H1 (cell line): ENCODE measurements around the gene SCFD1. TPM values are rescaled to one million over a fixed set of nuclear protein-coding genes. Genes with fewer than 3 reads are reported as not detected.

Experiments used
- CTCF ChIA-PET: fragments of 300-600 bp; sonication (Branson Sonifier 250); formaldehyde crosslinking; loops from one replicate; lab custom pipeline; 2021; ENCODE audit not compliant: partially characterized antibody; lab: Charles Lee
- POLR2A ChIA-PET: fragments of 300-600 bp; sonication (Branson Sonifier 250); formaldehyde crosslinking; loops from one replicate; lab custom pipeline; 2021; ENCODE audit warnings: inconsistent platforms; ENCODE audit not compliant: partially characterized antibody; lab: Charles Lee
- DNase-seq, 2 experiments: peaks; one replicate each; pipeline versions ENCODE4 v3.0.0 to v3.0.0-alpha.2; 2010 to 2022; ENCODE audit warnings: low spot score in 2 of 2, low read depth in 1 of 2, mixed read lengths in 1 of 2
- FAIRE-seq: peaks from 2 replicates; lab custom pipeline; 2011; peaks lifted over from hg19 to GRCh38; lab: Jason Lieb, UNC
- H2AFZ ChIP-seq: 2 replicates; pipeline ENCODE4 v1.8.1; 2012; ENCODE audit warnings: low read length, inconsistent platforms
- H2AK5ac ChIP-seq: 2 replicates; pipeline ENCODE4 v1.6.1; 2013; ENCODE audit warnings: low read depth, low read length
- H2BK120ac ChIP-seq: replicated peaks from 2 replicates; pipeline ENCODE3; 2013; ENCODE audit warnings: low read depth, low read length, inconsistent platforms
- H2BK12ac ChIP-seq: 2 replicates; pipeline ENCODE4 v1.6.1; 2013; ENCODE audit warnings: low read depth, low read length
- H2BK15ac ChIP-seq: 2 replicates; pipeline ENCODE4 v1.6.1; 2013; ENCODE audit warnings: low read length
- H2BK20ac ChIP-seq: 2 replicates; pipeline ENCODE4 v1.6.1; 2013; ENCODE audit warnings: low read length
- H2BK5ac ChIP-seq: 2 replicates; pipeline ENCODE4 v1.6.1; 2013; ENCODE audit warnings: low read depth, low read length
- H3K14ac ChIP-seq: 2 replicates; pipeline ENCODE4 v1.6.1; 2013; ENCODE audit warnings: inconsistent platforms; ENCODE audit not compliant: insufficient read length
- H3K18ac ChIP-seq: 2 replicates; pipeline ENCODE4 v1.6.1; 2013; ENCODE audit warnings: low read length; ENCODE audit errors: extremely low read depth
- H3K23ac ChIP-seq: 2 replicates; pipeline ENCODE4 v1.6.1; 2013; ENCODE audit warnings: inconsistent platforms; ENCODE audit not compliant: insufficient read length
- H3K23me2 ChIP-seq: 2 replicates; pipeline ENCODE4 v1.6.1; 2013; ENCODE audit warnings: low read depth, low read length
- H3K27ac ChIP-seq: 2 replicates; pipeline ENCODE4 v1.6.1; 2011; ENCODE audit warnings: low read depth, low read length, inconsistent platforms
- H3K27me3 ChIP-seq, 4 experiments: replicated peaks in 1 of 4; 1 replicate in 1 of 4; 2 replicates in 3 of 4; pipeline versions ENCODE4 v1.6.1 to v1.8.1; 2011 to 2013; ENCODE audit warnings: low read length in 3 of 4, mild to moderate bottlenecking in 3 of 4, inconsistent platforms in 2 of 4, mixed read lengths in 2 of 4, moderate library complexity in 1 of 4; ENCODE audit not compliant: control insufficient read depth in 3 of 4, insufficient read depth in 3 of 4; ENCODE audit errors: extremely low read depth in 1 of 4
- H3K36me3 ChIP-seq, 4 experiments: 2 replicates each; pipeline versions ENCODE4 v1.6.1 to v1.8.1; 2011 to 2013; ENCODE audit warnings: mild to moderate bottlenecking in 4 of 4, low read length in 3 of 4, moderate library complexity in 2 of 4, control low read depth in 1 of 4, inconsistent platforms in 1 of 4; ENCODE audit not compliant: insufficient read depth in 4 of 4, control insufficient read depth in 2 of 4
- H3K4ac ChIP-seq: replicated peaks from 2 replicates; pipeline ENCODE3; 2013; ENCODE audit warnings: low read length, low read depth, mixed read lengths, inconsistent platforms; ENCODE audit not compliant: insufficient read length
- H3K4me1 ChIP-seq, 4 experiments: replicated peaks in 1 of 4; 1 replicate in 1 of 4; 2 replicates in 3 of 4; pipeline versions ENCODE4 v1.6.1 to v1.8.1; 2011 to 2013; ENCODE audit warnings: low read length in 3 of 4, inconsistent platforms in 2 of 4, mixed read lengths in 1 of 4; ENCODE audit not compliant: insufficient read depth in 4 of 4, control insufficient read depth in 3 of 4
- H3K4me2 ChIP-seq, 2 experiments: 2 replicates each; pipeline versions ENCODE4 v1.6.1 to v1.8.1; 2011 to 2013; ENCODE audit warnings: low read depth in 2 of 2, low read length in 2 of 2, control low read depth in 1 of 2, inconsistent platforms in 1 of 2, mild to moderate bottlenecking in 1 of 2; ENCODE audit not compliant: insufficient read depth in 1 of 2
- H3K4me3 ChIP-seq, 4 experiments: fragments of 200-600, 300-600 bp in 1 of 4; sonication (generic), shearing (Covaris generic), sonication (Bioruptor Twin) in 1 of 4; 2 replicates each; pipeline versions ENCODE4 v1.5.1 to v1.8.1; 2011 to 2016; ENCODE audit warnings: low read length in 4 of 4, low read depth in 3 of 4, control low read depth in 2 of 4, inconsistent platforms in 2 of 4, mild to moderate bottlenecking in 2 of 4, mixed read lengths in 1 of 4, moderate library complexity in 1 of 4; ENCODE audit not compliant: insufficient read depth in 2 of 4; ENCODE audit errors: extremely low read depth in 1 of 4
- H3K56ac ChIP-seq: replicated peaks from 2 replicates; pipeline ENCODE3; 2013; ENCODE audit warnings: low read depth, mild to moderate bottlenecking, mixed read lengths, low read length, inconsistent platforms; ENCODE audit not compliant: insufficient read length
- H3K79me1 ChIP-seq: 2 replicates; pipeline ENCODE4 v1.6.1; 2013; ENCODE audit warnings: low read depth, low read length, control low read depth
- H3K79me2 ChIP-seq, 2 experiments: 2 replicates each; pipeline versions ENCODE4 v1.6.1 to v1.8.1; 2012 to 2013; ENCODE audit warnings: low read length in 2 of 2, mild to moderate bottlenecking in 2 of 2, inconsistent platforms in 1 of 2; ENCODE audit not compliant: insufficient read depth in 2 of 2, control insufficient read depth in 1 of 2
- H3K9ac ChIP-seq, 4 experiments: replicated peaks in 1 of 4; 1 replicate in 1 of 4; 2 replicates in 3 of 4; pipeline versions ENCODE4 v1.6.1 to v1.8.1; 2011 to 2013; ENCODE audit warnings: low read depth in 3 of 4, low read length in 3 of 4, control low read depth in 2 of 4, mild to moderate bottlenecking in 2 of 4, moderate library complexity in 2 of 4, inconsistent platforms in 1 of 4; ENCODE audit errors: extremely low read depth in 1 of 4
- H3K9me3 ChIP-seq, 2 experiments: 2 replicates each; pipeline versions ENCODE4 v1.6.1 to v1.8.1; 2012 to 2013; ENCODE audit warnings: mild to moderate bottlenecking in 2 of 2, moderate library complexity in 2 of 2, control low read depth in 1 of 2, inconsistent platforms in 1 of 2, low read depth in 1 of 2, low read length in 1 of 2, mixed read lengths in 1 of 2; ENCODE audit not compliant: insufficient read depth in 2 of 2
- H4K20me1 ChIP-seq, 2 experiments: replicated peaks in 1 of 2; 2 replicates each; pipeline versions ENCODE3 to v1.8.1; 2011 to 2013; ENCODE audit warnings: inconsistent platforms in 2 of 2, low read length in 2 of 2, mild to moderate bottlenecking in 1 of 2; ENCODE audit not compliant: insufficient read depth in 2 of 2, control insufficient read depth in 1 of 2
- H4K5ac ChIP-seq: 2 replicates; pipeline ENCODE4 v1.6.1; 2013; ENCODE audit warnings: low read length, low read depth, mixed read lengths, inconsistent platforms; ENCODE audit not compliant: insufficient read length
- H4K8ac ChIP-seq: 2 replicates; pipeline ENCODE4 v1.8.0; 2013; ENCODE audit warnings: mild to moderate bottlenecking, moderate library complexity, low read length, inconsistent platforms; ENCODE audit not compliant: insufficient read depth; ENCODE audit errors: extremely low read depth
- H4K91ac ChIP-seq: replicated peaks from 2 replicates; pipeline ENCODE3; 2013; ENCODE audit warnings: low read length, mixed read lengths, inconsistent platforms; ENCODE audit not compliant: insufficient read length
- ASH2L ChIP-seq: fragments of 200-600, 300-600 bp; sonication (generic); IDR thresholded peaks from one replicate; pipeline ENCODE4 v1.7.1; 2017; ENCODE audit warnings: low read length
- RNF2 ChIP-seq: fragments of 200-900, 300-1000 bp; sonication (generic); IDR thresholded peaks from 2 replicates; pipeline ENCODE4 v1.7.1; 2016; ENCODE audit warnings: borderline replicate concordance, low read depth, mild to moderate bottlenecking, antibody characterized with exemption, low read length; ENCODE audit not compliant: poor library complexity, severe bottlenecking; ENCODE audit errors: missing control alignments
- SP4 ChIP-seq: IDR thresholded peaks from 2 replicates; pipeline ENCODE4 v1.6.1; 2012; ENCODE audit warnings: low read length, inconsistent platforms
- SUZ12 ChIP-seq: fragments of 200-600 bp; sonication (generic); IDR thresholded peaks from 2 replicates; pipeline ENCODE4 v1.6.1; 2012; ENCODE audit warnings: mild to moderate bottlenecking, inconsistent platforms, low read length, moderate library complexity, mixed read lengths
- TBP ChIP-seq: IDR thresholded peaks from 2 replicates; pipeline ENCODE4 v1.6.1; 2011; ENCODE audit warnings: low read depth, low read length, improper control_type of control experiment
- WGBS, 2 experiments: shearing (Covaris generic) in 1 of 2; methylation state at CpG; one replicate each; pipeline versions ENCODE4 v1.1.6 to v1.1.7; 2013 to 2015; ENCODE audit warnings: low lambda C conversion rate in 2 of 2, mixed read lengths in 2 of 2, inconsistent platforms in 1 of 2, low coverage in 1 of 2, missing lambda C conversion rate in 1 of 2; ENCODE audit not compliant: insufficient replicate concordance in 2 of 2, insufficient coverage in 1 of 2, insufficient read length in 1 of 2; ENCODE audit errors: extremely low coverage in 1 of 2, missing lambda C conversion rate in 1 of 2; 5-methylcytosine and 5-hydroxymethylcytosine counted together
- polyA plus RNA-seq, 7 experiments: library from polyadenylated mRNA; depleted of rRNA in 3 of 7; stranded (reverse) in 5 of 7; unstranded in 2 of 7; fragments of >200 nt in 5 of 7; fragments of 200-250 nt in 2 of 7; gene quantifications; 1 replicate in 5 of 7; 2 replicates in 1 of 7; 4 replicates in 1 of 7; pipeline versions ENCODE4 v1.2.1 to v1.2.3, GENCODE V29; 2011 to 2013; ENCODE audit warnings: missing spikeins in 2 of 7, mixed read lengths in 2 of 7
- total RNA-seq: library from RNA; stranded (reverse); fragmentation: NEBNext Ultra II Directional; extraction: Animal tissue kit (Norgen Biotek cat#: 25700); gene quantifications from 2 replicates; pipeline ENCODE4 v1.2.1, GENCODE V29; 2021

The SCFD1 gene
- total and polyA plus RNA-seq, 2 of the 8 experiments (the other 6 are each of a cell fraction or from before 2014, with no cell fraction given), result 32.8 to 64.5 TPM

DNA sequence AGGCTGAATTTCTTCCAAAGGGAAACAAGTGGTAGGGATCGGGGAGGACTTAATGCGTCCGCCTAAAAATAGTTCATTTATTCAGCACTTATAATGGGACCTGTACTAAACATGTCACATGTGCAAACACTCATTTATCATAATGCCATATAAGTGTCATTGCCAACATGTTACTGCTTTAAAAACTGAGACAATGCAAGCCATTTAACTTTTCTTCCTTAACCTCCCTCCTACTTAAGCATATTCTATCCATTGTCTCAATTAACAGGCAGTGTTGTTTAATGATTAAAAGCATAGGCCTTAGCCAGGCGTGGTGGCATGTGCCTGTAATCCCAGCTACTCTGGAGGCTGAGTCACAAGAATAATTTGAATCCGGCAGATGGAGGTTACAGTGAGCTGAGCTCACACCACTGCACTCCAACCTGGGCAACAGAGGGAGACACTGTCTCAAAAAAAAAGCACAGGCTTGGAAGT is 13.5 kb upstream of the SCFD1 start:
- no peak for DNase-seq
- Histone ChIP-seq H2BK5ac (no peak overlapping the region), H2AK5ac (no peak overlapping the region), H2BK15ac (no peak overlapping the region), H3K79me1 (no peaks in the 10 kb centered on the region), H2BK12ac (no peak overlapping the region), H3K9me3 (no peaks in the 10 kb centered on the region), H4K5ac (no peak overlapping the region), H3K9ac (no peak overlapping the region), H2BK20ac (no peak overlapping the region), H3K18ac (no peak overlapping the region), H3K23me2 (no peaks in the 10 kb centered on the region), H2BK120ac (no peak overlapping the region), H3K36me3 (peaks cover 4 to 69% (median 28%) of the 10 kb centered on the region in 4 experiments; a peak in 7 of 8 replicates), H3K14ac (no peak overlapping the region), H3K4me2 (no peak overlapping the region), H3K79me2 (no peaks in the 10 kb centered on the region), H2AFZ (no peak overlapping the region), H3K4ac (no peak overlapping the region), H4K91ac (no peak overlapping the region), H3K4me3 (no peak overlapping the region), H4K20me1 (no peaks in the 10 kb centered on the region), H3K23ac (no peak overlapping the region), H4K8ac (no peak overlapping the region), H3K27me3 (no peaks in the 10 kb centered on the region), H3K27ac (no peak overlapping the region), H3K4me1 (no peaks in the 10 kb centered on the region), H3K56ac (no peak overlapping the region)
- WGBS, 2 experiments, result 92% methylated on average over 5 of the region's 5 CpGs; no CpG with 5 or more reads in 1 of the 2 experiments
- CTCF ChIA-PET, result interaction anchor here (0.7 to 1.2 kb wide), 4 partner anchors 13 to 1463 kb away, joined by 3 to 4 read pairs (median 3); no protein-coding TSS in a partner anchor
- POLR2A ChIA-PET, result interaction anchor here (0.6 kb wide), 1 partner anchor 261 kb away, joined by 3 read pairs; no protein-coding TSS in a partner anchor
- FAIRE-seq, result no peak
- no peak for TF ChIP-seq SUZ12
- no peak for TF ChIP-seq ASH2L
- TF ChIP-seq RNF2, result no peak
- TF ChIP-seq SP4, result no peak
- no peak for TF ChIP-seq TBP
